Daoy (cell line): ENCODE measurements around the gene CRHR1. TPM values are rescaled to one million over a fixed set of nuclear protein-coding genes. Genes with fewer than 3 reads are reported as not detected.

ENCODE experiments used
- DNase-seq: peaks from one replicate; pipeline ENCODE4 v3.0.0-alpha.2; 2015; ENCODE audit warnings: low read depth
- total RNA-seq: library from RNA; depleted of rRNA; stranded (reverse); fragments of >200 nt; shearing (Covaris generic); gene quantifications from 2 replicates; pipeline ENCODE4 v1.2.3, GENCODE V29; 2014

CRHR1 gene
- total RNA-seq, 1 experiment from 2014 or later, result 0.63 TPM

- DNase-seq, result no peak
These were observed 25.6 kb upstream of the CRHR1 start for GRCh38 chr17:45758544-45758943.

GRCh38 chr17:45759761-45760160 is 24.4 kb upstream of the CRHR1 start:
- DNase-seq, result peak; percentile 10

GRCh38 chr17:45761957-45762565 is 22.1 kb upstream of the CRHR1 start:
- DNase-seq, result no peak

DNA sequence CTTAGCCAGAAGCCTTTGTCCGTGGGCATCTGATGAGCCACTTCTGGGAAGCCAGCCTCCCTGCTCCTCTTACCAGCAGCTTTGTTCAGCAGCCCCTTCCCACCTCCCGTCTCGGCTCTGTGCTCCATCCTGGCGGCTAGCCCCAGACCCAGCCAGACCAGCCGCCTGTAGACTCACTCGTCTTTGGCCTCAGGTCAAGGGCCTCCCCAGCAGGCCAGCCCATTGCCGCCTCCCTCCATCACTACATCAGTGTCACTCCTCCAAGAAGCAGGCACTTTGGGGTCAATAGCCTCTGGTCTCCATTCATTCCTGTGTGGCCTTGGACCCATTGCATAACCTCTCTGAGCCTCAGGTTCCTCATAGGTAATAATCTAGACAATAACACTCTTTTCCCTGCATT is 20.9 kb upstream of the CRHR1 start:
- DNase-seq, result no peak

DNA sequence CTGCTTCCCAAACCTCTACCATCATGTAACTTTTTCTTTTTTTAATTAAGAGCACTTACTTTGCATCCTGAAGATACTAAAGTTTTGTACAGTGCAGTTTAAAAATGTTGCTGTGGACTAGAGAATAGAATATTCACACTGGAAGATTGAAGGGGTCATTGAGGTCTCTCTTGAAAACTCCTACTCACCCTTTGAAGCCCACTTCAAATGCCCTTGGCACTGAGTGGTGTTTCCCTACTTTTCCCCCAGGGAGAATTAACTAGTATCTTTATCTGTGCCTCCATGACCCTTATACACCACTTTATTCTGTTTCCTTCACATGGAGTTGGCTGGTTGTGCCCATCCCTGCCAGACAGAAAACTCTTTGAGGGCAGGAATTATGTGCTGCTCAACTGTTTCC is 19.6 kb upstream of the CRHR1 start:
- no peak for DNase-seq

- DNase-seq, result no peak
These were observed 16.1 kb upstream of the CRHR1 start for GRCh38 chr17:45768000-45768399.

- DNase-seq, result no peak
These were observed 13.4 kb upstream of the CRHR1 start for GRCh38 chr17:45770632-45771270.

GRCh38 chr17:45771271-45771959 is 12.7 kb upstream of the CRHR1 start:
- DNase-seq, result no peak

GRCh38 chr17:45775148-45775547 is 9.0 kb upstream of the CRHR1 start:
- DNase-seq, result no peak

- DNase-seq, result peak; percentile 15
These were observed 8.5 kb upstream of the CRHR1 start for GRCh38 chr17:45775576-45776011.

DNA sequence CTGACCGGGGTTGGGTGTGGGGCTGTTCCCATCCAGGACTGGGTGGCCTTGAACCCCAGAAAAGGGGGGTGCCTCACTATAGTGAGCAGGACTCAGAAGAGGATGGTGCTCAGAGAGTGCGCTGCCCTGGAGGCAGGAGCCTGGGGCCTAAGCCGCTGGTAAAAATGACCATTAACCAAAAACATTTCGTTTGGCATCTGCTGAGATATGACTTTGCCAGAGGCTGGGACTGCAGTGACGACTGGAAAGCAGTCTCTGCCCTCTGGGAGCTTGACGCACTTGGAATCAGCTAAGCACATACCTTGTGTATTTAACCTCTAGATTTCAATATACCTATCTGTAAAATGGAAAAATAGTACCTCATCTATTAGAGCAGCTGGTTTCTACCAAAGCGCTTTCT is 7.2 kb upstream of the CRHR1 start:
- DNase-seq, result no peak

DNA sequence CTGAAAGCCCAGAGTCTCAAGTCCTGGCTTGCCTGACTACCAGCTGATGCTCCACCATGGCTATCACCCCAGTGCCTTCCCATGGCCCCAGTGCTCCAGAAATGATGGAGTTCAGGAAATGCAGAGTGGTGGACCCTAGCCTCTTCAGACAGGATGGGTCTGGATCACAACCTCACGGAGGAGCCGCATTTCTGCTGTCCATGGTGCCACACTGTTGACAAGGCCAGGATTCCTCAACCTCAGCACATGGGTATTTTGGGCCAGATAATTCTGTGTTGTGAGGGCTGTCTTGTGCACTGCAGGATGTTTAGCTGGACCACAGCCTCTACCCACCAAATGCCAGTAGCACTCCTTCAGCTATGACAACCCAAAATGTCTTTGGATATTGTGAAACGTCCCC is 6.7 kb upstream of the CRHR1 start:
- DNase-seq, result no peak

DNA sequence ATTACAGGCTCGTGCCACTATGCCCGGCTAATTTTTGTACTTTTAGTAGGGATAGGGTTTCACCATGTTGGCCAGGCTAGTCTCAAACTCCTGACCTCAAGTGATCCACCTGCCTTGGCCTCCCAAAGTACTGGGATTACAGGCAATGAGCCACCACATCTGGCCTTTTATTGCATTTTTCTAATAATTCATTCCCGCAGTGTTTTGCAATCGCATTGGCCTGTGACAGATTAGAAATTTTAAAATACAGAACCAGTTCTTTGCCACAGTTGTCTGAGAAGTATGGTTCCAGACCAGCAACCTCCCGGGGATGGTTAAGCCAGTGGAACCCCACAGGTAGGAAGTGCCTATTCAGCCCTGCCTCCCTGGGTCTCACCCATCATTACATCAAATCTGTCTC is 3.2 kb upstream of the CRHR1 start:
- no peak for DNase-seq

GRCh38 chr17:45782889-45783592 is 1.1 kb upstream of the CRHR1 start:
- DNase-seq, result peak; percentile 53

GRCh38 chr17:45783593-45784292 is 377 bp upstream of the CRHR1 start:
- DNase-seq, result peak; percentile 42

DNA sequence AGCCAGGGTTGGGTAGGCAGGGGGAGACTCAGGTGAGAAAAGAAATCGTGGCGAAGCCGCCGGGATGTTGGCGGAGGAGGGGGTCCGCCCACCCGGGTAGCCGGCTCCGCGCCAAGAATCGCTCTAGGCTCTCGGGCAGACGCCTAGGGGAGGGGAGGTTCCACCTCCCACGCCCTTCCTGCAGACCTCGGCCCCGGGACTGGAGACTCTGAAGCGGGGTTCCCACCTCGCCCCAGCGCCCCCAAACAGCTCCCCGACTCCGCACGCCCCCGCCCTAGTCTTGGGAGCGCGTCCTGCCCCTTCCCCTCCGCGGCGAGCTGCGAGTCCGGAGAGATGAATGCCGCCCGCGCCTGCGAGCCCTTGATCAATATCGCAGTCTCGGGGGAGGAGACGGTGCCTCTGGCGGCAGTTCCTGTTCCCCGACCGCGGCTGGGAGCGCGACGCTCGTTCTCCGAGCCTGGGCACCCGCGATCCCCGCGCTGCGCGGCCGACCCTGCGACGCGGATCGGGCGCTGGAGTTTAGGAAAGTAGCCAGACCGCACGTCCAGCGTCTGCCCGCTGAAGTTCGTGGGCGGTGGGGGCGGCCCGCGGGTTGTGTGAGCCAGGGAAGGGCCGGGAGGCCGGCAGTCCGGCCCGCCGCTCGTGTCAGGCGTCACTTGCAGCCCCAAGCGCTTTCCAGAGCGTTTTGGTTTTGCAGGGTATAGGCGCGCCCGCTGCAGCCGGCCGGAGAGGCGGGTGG is 790 bp downstream of the CRHR1 start:
- DNase-seq, result peak; percentile 28

DNA sequence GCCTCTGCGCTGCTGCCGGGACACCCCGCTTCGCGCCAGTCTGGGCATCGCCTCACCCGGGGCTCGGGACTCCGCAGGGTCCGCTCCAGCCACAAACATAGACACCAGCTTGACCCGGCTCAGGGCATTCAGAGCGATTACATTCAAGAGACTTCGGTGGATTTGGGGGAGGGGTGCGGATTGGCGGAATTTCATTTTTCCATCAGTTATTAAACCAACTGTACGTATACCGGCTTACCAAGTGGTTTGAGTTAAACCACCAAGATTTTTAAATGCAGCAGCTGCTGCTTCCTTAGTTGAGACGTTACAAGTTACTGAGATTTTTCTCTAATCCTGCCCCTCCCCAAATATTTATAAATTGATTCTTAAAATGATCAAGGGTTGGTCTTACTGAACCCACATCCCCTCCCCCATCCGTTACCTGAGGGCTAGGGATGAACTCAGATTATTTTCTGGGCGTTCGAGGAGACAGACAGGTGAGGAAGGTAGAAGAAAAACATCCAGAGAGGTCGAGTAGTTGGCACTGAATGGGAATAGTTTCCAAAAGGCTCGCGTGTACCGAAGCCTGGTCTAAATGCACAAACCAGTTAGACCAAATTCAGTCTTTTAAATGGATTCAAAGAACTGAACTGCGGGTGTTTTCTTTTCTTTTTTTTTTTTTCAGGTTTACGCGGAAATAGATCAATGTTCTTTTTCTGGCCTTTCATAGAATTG is 1.5 kb downstream of the CRHR1 start:
- no peak for DNase-seq

DNA sequence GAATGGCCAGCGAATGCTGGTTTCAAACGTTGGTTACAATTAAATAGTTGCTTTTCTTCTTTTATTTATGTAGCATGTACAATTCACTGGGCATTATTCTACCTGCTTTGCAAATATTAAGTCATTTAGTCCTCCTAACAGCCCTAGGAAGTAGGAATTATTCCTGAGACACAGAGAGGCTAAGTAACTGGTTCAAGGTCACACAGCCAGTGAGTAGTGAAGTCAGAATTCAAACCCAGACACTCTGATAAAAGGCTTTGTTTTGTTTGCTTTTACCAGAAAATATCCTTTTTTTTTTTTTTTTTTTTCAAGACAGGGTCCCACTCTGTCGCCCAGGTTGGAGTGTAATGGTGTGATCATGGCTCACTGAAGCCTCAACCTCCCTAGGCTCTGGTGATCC is 2.2 kb downstream of the CRHR1 start:
- no peak for DNase-seq

DNA sequence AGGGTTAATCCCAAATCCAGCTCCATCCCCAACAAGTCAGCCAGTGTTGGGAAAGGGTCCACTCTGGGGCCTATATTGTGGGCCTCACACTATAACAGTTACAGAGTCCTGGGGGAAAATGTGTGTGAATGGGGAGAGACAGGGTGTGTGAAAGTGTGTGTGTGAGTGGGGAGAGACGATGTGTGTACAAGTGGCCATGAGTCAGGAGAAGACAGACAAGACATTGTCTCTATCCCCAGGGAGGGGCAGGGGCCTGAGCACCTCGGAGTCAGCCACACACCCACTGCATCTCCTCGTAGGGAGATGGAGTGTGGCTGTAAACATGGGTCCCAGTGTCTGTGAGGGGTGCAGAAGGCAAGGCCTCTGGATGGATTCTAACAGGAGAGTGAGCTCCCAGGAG is 2.9 kb downstream of the CRHR1 start:
- DNase-seq, result no peak

DNA sequence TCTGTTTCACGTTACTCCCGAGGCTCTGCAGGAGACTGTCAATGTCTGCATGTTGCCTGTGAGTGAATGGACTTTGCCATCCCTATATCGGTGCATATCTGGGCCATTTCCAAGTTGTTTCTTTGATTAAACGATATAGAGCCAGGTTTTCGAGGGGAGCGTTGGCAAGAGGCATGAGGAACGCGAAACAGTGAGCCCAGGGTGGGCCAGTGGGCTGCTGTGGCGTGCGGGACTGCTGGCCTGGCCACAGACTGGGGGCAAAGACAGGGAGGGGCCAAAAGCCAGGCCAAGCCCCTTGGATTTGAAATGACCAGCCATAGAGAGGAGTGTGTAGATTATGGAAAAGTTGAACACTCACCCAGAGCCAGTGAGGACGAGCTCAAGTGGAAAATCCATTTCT is 3.5 kb downstream of the CRHR1 start:
- DNase-seq, result no peak

DNA sequence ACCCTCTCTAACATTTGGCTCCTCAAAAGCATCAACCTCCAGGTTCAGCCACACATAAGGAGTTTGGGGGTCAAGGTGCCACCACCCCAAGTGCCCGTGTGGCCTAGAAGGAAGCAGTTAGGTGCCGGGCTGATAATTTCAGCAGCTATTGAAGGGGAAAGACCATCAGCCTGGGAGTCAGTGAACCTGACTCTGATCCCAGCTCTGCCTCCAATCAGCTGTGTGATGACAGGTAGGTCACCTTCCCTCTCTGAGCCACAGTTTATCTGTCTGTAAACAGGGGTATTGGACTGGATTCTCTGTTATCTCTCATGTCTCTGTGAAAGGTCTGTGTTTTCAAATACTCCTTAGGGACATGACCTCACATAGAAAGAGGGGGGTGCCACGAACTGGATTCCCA is 3.9 kb downstream of the CRHR1 start:
- DNase-seq, result no peak
